GM12864 (cell line): Measurements from ENCODE around the gene MTARC2.

Experiments
- DNase-seq: peaks from one replicate; pipeline ENCODE4 v3.0.0-alpha.2; 2011; ENCODE audit warnings: low read depth
- H3K4me3 ChIP-seq: 2 replicates; pipeline ENCODE4 v1.5.1; 2011; ENCODE audit warnings: mild to moderate bottlenecking, low read depth, low read length, control low read depth
- CTCF ChIP-seq: IDR thresholded peaks from 2 replicates; pipeline ENCODE4 v1.5.1; 2011; ENCODE audit warnings: low read depth, mild to moderate bottlenecking, moderate library complexity, low read length, control low read depth, inconsistent platforms; ENCODE audit errors: missing control alignments

Gene MTARC2

GRCh38 chr1:220833436-220833835 lies 85.3 kb downstream of the MTARC2 start:
- no peak for DNase-seq
- no peak overlapping the region for H3K4me3 ChIP-seq
- no peak for TF ChIP-seq CTCF
